IPS-18a (cell line): Measurements from ENCODE around the gene RNF149.

Experiments used
- H3K27ac ChIP-seq: one replicate; pipeline ENCODE4 v1.5.1; 2013; ENCODE audit warnings: low read length
- H3K27me3 ChIP-seq: one replicate; pipeline ENCODE4 v1.6.1; 2013; ENCODE audit warnings: mild to moderate bottlenecking, low read length; ENCODE audit not compliant: control insufficient read depth, insufficient read depth
- H3K36me3 ChIP-seq: one replicate; pipeline ENCODE4 v1.6.1; 2013; ENCODE audit warnings: low read depth, low read length; ENCODE audit not compliant: control insufficient read depth
- H3K4me1 ChIP-seq: one replicate; pipeline ENCODE4 v1.6.1; 2013; ENCODE audit warnings: low read depth, low read length; ENCODE audit not compliant: control insufficient read depth
- H3K4me3 ChIP-seq: one replicate; pipeline ENCODE4 v1.5.1; 2013; ENCODE audit warnings: low read length
- H3K9ac ChIP-seq: one replicate; pipeline ENCODE4 v1.6.1; 2013; ENCODE audit warnings: mild to moderate bottlenecking, low read length, moderate library complexity
- H3K9me3 ChIP-seq: one replicate; pipeline ENCODE4 v1.6.1; 2013; ENCODE audit warnings: low read depth, low read length; ENCODE audit not compliant: control insufficient read depth

Gene RNF149

DNA sequence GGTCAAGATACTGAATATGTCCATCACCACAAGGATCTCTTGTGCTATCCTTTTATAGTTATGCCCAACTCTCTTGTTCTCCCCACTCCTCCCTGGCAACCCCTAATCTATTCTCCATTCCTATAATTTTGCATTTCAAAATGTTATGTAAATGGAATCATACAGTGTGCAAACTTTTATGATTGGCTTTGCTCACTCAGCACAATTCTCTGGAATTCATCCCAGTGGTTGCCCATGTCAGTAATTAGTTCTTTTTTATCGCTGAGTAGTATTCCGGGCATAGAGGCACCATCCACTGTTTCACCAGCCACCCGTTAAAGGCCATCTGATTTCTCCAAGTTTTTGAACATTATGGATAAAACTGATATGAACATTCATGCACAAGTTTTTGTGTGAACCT lies 38.4 kb upstream of the RNF149 start:
- H3K36me3 ChIP-seq: no peaks in the 10 kb centered on the region
- H3K4me1 ChIP-seq: no peaks in the 10 kb centered on the region
- no peak overlapping the region for H3K27ac ChIP-seq
- no peak overlapping the region for H3K9ac ChIP-seq
- H3K9me3 ChIP-seq: no peaks in the 10 kb centered on the region
- no peak overlapping the region for H3K4me3 ChIP-seq
- H3K27me3 ChIP-seq: no peaks in the 10 kb centered on the region

GRCh38 chr2:101344137-101344536 lies 35.6 kb upstream of the RNF149 start:
- Histone ChIP-seq H3K9ac (no peak overlapping the region), H3K27me3 (no peaks in the 10 kb centered on the region), H3K4me1 (peaks cover 16% of the 10 kb centered on the region), H3K9me3 (no peaks in the 10 kb centered on the region), H3K4me3 (no peak overlapping the region), H3K27ac (no peak overlapping the region), H3K36me3 (no peaks in the 10 kb centered on the region)

DNA sequence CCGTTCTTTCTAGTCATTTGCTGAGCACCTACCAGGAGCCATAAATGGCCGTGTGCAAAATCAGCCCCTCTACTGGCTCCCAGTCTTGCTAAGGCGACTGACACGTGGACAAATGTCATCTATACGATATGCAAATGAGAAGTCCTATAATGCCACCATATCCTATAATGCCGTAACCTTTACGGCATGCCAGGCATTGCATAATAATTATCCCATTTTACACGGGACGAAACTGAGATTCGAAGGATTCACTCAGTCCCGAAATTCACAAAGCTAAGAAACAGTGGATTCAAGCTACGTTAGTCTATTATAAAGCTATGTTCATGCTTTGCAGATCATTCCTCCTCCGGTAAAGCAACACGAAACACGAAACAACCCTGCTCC lies 34.1 kb upstream of the RNF149 start:
- H3K27me3 ChIP-seq: no peaks in the 10 kb centered on the region
- H3K9ac ChIP-seq: no peak overlapping the region
- H3K36me3 ChIP-seq: no peaks in the 10 kb centered on the region
- peaks cover 23% of the 10 kb centered on the region for H3K4me1 ChIP-seq
- H3K4me3 ChIP-seq: no peak overlapping the region
- no peaks in the 10 kb centered on the region for H3K9me3 ChIP-seq
- no peak overlapping the region for H3K27ac ChIP-seq

DNA sequence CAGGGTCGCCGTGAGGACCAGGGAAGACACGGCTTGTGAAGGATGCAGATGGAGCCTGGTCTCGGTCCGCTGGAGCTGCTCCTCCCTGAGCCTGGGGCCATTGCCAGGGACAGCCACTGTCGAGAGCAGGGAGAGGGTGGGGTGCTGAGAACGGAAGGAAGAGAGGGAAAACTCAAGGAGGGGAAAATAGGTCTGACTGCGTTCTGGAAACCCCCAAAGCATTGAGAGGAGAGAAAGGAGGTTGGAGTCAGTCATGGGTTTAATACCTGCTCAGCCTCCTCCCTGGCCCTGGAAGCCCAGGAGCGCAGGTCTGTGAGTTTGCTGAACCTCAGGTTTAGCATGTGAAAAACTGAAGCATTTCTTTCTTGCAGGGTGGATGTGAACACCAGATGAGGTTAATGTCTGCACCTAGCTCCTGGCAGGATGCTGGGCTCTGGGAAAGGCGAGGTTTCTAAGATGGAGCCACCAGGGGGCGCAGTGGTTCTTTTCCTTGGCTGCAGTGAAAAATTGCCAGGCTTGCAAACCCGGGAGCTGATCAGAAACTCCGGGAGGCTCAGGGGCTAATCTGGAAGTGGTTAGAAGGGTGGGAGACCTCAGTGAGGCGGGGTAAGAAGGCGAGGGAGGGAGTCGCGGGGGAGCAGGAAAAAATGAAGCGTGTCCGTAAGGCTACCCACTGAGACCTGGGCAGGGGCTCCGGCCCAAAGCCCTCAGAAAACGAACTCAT lies 33.6 kb upstream of the RNF149 start:
- H3K4me1 ChIP-seq: peaks cover 23% of the 10 kb centered on the region
- H3K4me3 ChIP-seq: no peak overlapping the region
- no peaks in the 10 kb centered on the region for H3K27me3 ChIP-seq
- H3K9me3 ChIP-seq: no peaks in the 10 kb centered on the region
- H3K36me3 ChIP-seq: no peaks in the 10 kb centered on the region
- H3K27ac ChIP-seq: no peak overlapping the region
- no peak overlapping the region for H3K9ac ChIP-seq

DNA sequence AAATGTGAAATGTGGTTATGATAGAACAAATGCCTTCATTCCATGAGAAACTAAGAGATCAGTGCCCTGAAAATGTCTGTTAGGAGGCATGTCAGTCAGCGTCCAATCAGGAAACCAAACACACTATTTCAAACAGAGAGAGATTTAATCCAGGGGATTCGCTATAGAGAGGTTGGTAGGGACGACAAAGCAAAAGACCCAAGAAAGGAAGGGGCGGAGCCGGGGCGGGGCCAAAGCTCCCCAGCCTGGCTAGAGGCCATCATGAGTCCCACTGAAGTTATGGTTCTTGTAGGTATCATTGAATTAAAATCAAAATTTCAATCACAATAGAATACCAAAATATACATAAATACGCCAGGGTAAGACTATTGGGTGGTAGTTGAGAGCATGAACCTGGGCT lies 32.9 kb upstream of the RNF149 start:
- Histone ChIP-seq H3K4me1 (peaks cover 23% of the 10 kb centered on the region), H3K36me3 (no peaks in the 10 kb centered on the region), H3K27me3 (no peaks in the 10 kb centered on the region), H3K27ac (no peak overlapping the region), H3K9me3 (no peaks in the 10 kb centered on the region), H3K4me3 (no peak overlapping the region), H3K9ac (no peak overlapping the region)

DNA sequence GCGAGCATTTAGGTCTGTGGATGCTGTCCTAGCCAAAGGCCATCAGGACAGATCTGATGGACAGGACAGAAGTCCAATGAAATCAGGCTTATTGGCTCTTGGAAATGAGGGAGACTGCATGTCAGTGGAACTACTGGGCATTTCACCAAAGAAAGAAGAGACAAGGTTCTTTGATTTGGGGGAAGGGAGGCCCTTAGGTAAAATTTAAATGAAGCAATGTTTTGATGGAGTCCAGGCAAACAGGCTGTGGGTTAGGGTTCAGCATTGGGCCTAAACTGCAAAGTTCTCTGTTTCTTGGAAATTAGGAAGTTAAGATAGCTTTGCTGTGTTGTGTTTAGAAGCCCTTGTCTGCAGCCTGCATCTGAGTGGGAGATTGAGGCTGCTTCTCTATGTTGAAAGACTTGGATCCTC lies 31.6 kb upstream of the RNF149 start:
- no peak overlapping the region for H3K27ac ChIP-seq
- H3K4me3 ChIP-seq: peak overlapping the region; percentile 11
- H3K36me3 ChIP-seq: no peaks in the 10 kb centered on the region
- H3K27me3 ChIP-seq: no peaks in the 10 kb centered on the region
- H3K9me3 ChIP-seq: no peaks in the 10 kb centered on the region
- H3K4me1 ChIP-seq: peaks cover 23% of the 10 kb centered on the region
- no peak overlapping the region for H3K9ac ChIP-seq

- Histone ChIP-seq H3K4me3 (peak overlapping the region; percentile 44), H3K9ac (no peak overlapping the region), H3K27me3 (no peaks in the 10 kb centered on the region), H3K27ac (peak overlapping the region; percentile 6), H3K9me3 (no peaks in the 10 kb centered on the region), H3K36me3 (no peaks in the 10 kb centered on the region), H3K4me1 (peaks cover 23% of the 10 kb centered on the region)
Observed at GRCh38 chr2:101339266-101339880, 30.9 kb upstream of the RNF149 start.

DNA sequence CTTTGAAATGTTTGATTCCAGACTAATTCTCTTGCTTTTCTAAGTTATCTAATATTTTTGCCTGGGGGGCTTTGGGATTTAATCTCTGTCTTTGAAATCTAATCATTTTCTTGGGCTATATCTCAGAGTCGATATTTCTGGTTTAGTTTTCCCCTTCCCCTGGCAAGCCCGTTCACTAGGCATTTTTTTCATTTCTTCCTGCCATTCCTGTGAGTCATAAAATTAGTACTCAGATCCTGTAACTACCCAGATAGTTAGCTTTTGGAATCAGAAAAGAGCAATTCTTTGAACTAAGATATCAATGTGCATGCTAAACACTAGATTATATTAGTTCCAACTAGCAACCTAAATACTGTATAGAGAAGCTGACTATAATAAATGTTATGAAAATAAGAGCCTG lies 29.4 kb upstream of the RNF149 start:
- Histone ChIP-seq H3K9me3 (no peaks in the 10 kb centered on the region), H3K27ac (no peak overlapping the region), H3K4me3 (no peak overlapping the region), H3K4me1 (peaks cover 23% of the 10 kb centered on the region), H3K9ac (no peak overlapping the region), H3K27me3 (no peaks in the 10 kb centered on the region), H3K36me3 (no peaks in the 10 kb centered on the region)

GRCh38 chr2:101332885-101333766 lies 24.6 kb upstream of the RNF149 start:
- Histone ChIP-seq H3K36me3 (no peaks in the 10 kb centered on the region), H3K9me3 (no peaks in the 10 kb centered on the region), H3K27me3 (no peaks in the 10 kb centered on the region), H3K4me3 (no peak overlapping the region), H3K4me1 (peaks cover 21% of the 10 kb centered on the region), H3K9ac (no peak overlapping the region), H3K27ac (no peak overlapping the region)

DNA sequence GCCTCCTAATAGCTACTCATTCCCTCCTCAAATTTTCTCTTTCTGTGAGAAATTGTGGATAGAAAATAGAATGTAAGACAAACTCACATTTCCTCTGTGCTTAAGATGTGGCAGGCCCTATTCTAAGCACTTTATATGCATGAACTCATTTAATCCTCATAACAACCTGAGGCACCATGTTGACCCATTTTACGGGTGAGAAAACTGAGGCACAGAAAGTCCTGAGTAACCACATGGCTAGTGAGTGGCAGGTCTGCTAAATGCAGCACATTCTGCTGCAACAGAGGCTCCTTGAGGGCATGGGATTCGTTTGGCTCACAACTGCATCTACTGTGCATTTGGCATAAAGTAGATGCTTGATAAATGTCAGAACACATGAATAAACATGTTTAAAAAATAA lies 22.7 kb upstream of the RNF149 start:
- Histone ChIP-seq H3K27me3 (no peaks in the 10 kb centered on the region), H3K4me1 (peaks cover 27% of the 10 kb centered on the region), H3K27ac (no peak overlapping the region), H3K36me3 (no peaks in the 10 kb centered on the region), H3K9ac (no peak overlapping the region), H3K9me3 (no peaks in the 10 kb centered on the region), H3K4me3 (no peak overlapping the region)

DNA sequence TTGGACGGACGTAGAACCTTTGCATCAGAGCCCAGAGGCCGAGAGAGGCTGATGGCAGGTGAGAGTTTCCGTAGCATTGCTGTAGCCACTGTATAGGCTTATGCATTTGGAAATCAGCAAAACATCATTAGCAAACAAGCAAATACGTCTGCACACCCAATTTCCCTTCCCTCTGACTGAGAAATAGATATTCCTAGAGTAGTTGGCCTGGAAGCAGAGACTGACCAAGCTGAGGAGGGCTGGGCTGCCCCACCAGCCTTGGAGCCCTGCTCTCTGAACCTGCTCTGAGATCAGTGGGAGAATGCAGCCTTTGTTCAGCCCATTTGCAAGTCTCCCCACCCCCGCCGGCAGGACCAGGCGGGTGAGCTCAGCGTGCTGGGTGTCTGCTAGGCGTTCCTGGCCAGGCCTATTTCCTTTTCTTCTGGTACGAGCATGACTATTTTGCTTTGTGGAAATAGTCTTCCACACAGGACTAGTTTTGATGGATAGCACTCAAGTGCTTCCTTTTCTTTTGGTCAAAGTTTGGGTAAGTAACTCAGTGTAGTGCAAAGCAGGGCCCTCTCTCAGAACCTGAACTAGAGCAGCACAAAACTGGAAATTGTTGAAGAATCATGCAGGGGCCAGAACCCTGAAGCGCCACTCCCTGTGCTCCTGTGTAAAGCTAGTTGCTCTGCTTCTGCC lies 21.9 kb upstream of the RNF149 start:
- Histone ChIP-seq H3K9me3 (no peaks in the 10 kb centered on the region), H3K4me3 (no peak overlapping the region), H3K36me3 (no peaks in the 10 kb centered on the region), H3K27ac (peak overlapping the region; percentile 31), H3K9ac (no peak overlapping the region), H3K27me3 (no peaks in the 10 kb centered on the region), H3K4me1 (peaks cover 27% of the 10 kb centered on the region)
